Upper lobe of right lung (tissue), 1 donor: ENCODE results near the gene SCCPDH. TPM values are rescaled to one million over a fixed set of nuclear protein-coding genes. Genes with fewer than 3 reads are reported as not detected.

Experiments used
- ATAC-seq: fragments of 200-7000 bp; cut with Tn5 transposase; one replicate; pipeline ENCODE4 v1.9.1; 2020; ENCODE audit warnings: mild to moderate bottlenecking, moderate library complexity
- DNase-seq: peaks from one replicate; pipeline ENCODE4 v3.0.0-alpha.2; 2020
- H3K27ac ChIP-seq: fragments of 200-600 bp; one replicate; pipeline ENCODE4 v1.8.0; 2022
- H3K27me3 ChIP-seq: fragments of 200-600 bp; one replicate; pipeline ENCODE4 v1.8.0; 2022; ENCODE audit warnings: mild to moderate bottlenecking
- H3K36me3 ChIP-seq: fragments of 200-600 bp; one replicate; pipeline ENCODE4 v1.8.0; 2022
- H3K4me1 ChIP-seq: fragments of 200-600 bp; one replicate; pipeline ENCODE4 v1.8.0; 2022
- H3K4me3 ChIP-seq: fragments of 200-600 bp; one replicate; pipeline ENCODE4 v1.8.0; 2022; ENCODE audit warnings: mild to moderate bottlenecking
- H3K9me3 ChIP-seq: fragments of 200-600 bp; one replicate; pipeline ENCODE4 v1.8.0; 2022
- intact Hi-C: fragments of 100-400 bp; cut with DNase I; formaldehyde crosslinking; loops from one replicate; pipeline ENCODE4 v1.11.0; 2022
- long read RNA-seq: library from polyadenylated mRNA; unstranded; transcript quantifications from one replicate; pipeline ENCODE4 v2.0.0, GENCODE V29; 2021
- total RNA-seq: library from RNA; stranded (reverse); fragmentation: NEBNext Ultra II Directional; extraction: Animal tissue kit (Norgen Biotek cat#: 25700); gene quantifications from one replicate; pipeline ENCODE4 v1.2.1, GENCODE V29; 2021
- TF ChIP-seq, protein P1 (sequence below): fragments of 200-600 bp; IDR thresholded peaks from one replicate; pipeline ENCODE4 v1.8.0; 2022; ENCODE audit warnings: antibody characterized with exemption
- donor health status: DM: no; HTN: yes; CAD: no; lungs with severe emphysema.

The SCCPDH gene, protein sequence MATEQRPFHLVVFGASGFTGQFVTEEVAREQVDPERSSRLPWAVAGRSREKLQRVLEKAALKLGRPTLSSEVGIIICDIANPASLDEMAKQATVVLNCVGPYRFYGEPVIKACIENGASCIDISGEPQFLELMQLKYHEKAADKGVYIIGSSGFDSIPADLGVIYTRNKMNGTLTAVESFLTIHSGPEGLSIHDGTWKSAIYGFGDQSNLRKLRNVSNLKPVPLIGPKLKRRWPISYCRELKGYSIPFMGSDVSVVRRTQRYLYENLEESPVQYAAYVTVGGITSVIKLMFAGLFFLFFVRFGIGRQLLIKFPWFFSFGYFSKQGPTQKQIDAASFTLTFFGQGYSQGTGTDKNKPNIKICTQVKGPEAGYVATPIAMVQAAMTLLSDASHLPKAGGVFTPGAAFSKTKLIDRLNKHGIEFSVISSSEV
- 23.4 TPM for total RNA-seq
- long read RNA-seq, transcript SCCPDH-201 (12 exons, 2,503 nt), result major isoform, 69 of 74 reads
- long read RNA-seq, partial matches to known transcripts, result 0 of 74 reads
- long read RNA-seq, other reads (novel, unspliced or antisense), result 5 of 74 reads

DNA sequence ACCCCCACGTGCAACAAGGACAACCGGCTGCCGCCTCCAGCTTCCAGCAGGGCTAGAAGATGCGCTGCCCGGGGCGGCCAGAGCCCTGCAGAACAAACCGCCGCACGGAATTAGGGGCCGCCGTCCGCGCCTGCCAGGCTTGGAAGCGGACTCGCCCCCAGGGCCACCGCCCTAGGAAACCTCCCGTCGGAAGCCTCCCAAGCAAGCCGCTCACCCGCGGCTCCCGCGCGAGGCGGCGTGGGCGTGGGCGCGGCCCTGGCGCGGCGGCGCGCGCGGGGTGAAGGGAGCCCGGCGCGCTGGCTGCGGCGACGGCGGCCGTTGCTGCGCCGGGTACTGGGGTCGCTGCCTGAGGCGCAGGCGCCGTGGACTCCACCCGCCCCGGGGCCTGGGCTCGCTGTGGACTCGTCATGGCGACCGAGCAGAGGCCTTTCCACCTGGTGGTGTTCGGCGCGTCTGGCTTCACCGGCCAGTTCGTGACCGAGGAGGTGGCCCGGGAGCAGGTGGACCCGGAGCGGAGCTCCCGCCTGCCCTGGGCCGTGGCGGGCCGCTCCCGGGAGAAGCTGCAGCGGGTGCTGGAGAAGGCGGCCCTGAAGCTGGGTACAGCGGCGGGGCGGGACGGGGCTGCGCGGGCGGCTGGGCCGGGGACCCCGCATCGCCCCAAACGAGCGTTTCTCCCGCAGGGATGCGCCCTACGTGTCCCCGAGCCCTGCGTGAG, at the start of gene SCCPDH:
TSS of gene SCCPDH (plus strand) at position 394 of the 715 bp plus-strand sequence. CDS start at position 408, 14 bp downstream.
- Histone ChIP-seq H3K27ac (peak within 1 kb of the TSS; percentile 83), H3K4me1 (peaks cover 13% of the 10 kb centered on the region), H3K27me3 (no peaks in the 10 kb centered on the region), H3K4me3 (peak within 1 kb of the TSS; percentile 91), H3K9me3 (no peaks in the 10 kb centered on the region), H3K36me3 (peaks cover 13% of the 10 kb centered on the region)
- TF ChIP-seq, protein P1, sequence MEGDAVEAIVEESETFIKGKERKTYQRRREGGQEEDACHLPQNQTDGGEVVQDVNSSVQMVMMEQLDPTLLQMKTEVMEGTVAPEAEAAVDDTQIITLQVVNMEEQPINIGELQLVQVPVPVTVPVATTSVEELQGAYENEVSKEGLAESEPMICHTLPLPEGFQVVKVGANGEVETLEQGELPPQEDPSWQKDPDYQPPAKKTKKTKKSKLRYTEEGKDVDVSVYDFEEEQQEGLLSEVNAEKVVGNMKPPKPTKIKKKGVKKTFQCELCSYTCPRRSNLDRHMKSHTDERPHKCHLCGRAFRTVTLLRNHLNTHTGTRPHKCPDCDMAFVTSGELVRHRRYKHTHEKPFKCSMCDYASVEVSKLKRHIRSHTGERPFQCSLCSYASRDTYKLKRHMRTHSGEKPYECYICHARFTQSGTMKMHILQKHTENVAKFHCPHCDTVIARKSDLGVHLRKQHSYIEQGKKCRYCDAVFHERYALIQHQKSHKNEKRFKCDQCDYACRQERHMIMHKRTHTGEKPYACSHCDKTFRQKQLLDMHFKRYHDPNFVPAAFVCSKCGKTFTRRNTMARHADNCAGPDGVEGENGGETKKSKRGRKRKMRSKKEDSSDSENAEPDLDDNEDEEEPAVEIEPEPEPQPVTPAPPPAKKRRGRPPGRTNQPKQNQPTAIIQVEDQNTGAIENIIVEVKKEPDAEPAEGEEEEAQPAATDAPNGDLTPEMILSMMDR, result no peak
- DNase-seq (peak; percentile 91), ATAC-seq (peak; percentile 97)
- intact Hi-C loops, result no loop called here

DNA sequence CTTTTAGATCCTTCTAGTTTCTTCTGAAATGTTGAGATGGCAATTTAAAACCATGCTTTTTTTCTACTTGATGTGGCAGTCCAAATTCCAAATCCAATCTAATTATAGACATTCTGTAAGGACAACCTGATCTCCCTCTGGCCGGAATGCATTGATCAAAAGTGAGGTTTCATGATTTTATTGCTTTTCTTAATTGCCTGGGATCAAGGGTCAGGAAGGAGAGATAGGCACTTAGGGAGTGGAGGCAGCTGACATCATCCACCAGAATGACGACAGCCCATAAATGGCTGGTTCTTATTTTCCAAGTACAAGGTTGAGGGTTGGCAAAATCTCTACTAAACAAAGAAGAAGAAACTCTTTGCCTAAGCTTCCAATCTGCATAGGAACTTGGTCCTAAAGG, 46.4 kb upstream of the SCCPDH start:
- intact Hi-C loops, result no loop called here
- H3K27me3 ChIP-seq, result no peaks in the 10 kb centered on the region
- no peaks in the 10 kb centered on the region for H3K9me3 ChIP-seq
- H3K27ac ChIP-seq, result no peak overlapping the region
- no peaks in the 10 kb centered on the region for H3K4me1 ChIP-seq
- no peaks in the 10 kb centered on the region for H3K36me3 ChIP-seq
- no peak overlapping the region for H3K4me3 ChIP-seq
- DNase-seq (no peak), ATAC-seq (no peak)
- TF ChIP-seq, protein P1, result no peak

DNA sequence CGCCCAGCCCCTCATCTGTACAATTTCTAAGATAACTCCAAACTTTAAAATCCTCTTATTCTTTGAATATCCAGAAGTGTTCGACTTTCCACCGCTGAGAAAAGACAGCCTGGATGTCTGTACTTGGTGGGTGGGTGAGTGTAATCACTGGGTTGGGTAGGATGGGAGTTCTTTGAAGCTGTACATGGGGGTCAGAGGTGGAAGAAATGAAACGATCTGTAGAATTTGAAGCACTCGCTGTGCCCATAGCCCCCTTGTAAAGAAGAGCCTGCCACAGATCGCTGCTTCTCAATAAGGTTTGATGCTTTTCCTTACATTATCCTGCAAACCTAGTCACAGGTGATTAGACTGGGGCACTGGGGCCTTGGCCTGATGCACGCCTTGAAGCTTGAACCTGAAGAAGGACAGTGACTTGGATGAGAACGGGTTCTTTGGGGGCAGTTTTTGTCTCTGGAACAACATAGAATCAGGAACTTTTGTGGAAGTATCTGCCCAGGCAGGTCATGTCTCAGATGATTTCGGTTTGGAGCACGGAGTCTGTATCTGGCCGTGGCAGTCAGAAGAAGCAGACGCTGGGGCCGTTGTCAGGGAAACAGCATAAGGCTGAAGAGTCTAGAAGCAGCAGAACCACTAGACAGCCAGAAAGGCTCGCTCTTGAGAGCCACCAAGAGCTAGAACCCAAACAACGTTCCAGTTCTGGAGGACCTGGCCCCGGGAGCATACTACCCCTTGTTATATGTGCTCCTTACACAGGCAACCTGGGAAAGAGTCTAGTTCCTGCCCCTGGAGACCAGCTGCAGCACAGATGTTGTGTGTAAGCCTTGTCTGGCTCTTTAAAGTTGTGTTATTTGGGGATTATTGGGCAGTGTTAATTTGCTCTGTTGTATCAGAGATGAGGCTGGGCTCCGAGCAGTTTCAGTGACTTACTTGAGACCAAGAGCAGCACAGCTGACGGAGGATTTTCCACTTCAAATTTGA, 45.1 kb upstream of the SCCPDH start:
- DNase-seq (no peak), ATAC-seq (peak; percentile 55)
- Histone ChIP-seq H3K27ac (no peak overlapping the region), H3K4me3 (no peak overlapping the region), H3K27me3 (no peaks in the 10 kb centered on the region), H3K4me1 (no peaks in the 10 kb centered on the region), H3K9me3 (no peaks in the 10 kb centered on the region), H3K36me3 (no peaks in the 10 kb centered on the region)
- intact Hi-C loops, result no loop called here
- TF ChIP-seq, protein P1, result no peak

DNA sequence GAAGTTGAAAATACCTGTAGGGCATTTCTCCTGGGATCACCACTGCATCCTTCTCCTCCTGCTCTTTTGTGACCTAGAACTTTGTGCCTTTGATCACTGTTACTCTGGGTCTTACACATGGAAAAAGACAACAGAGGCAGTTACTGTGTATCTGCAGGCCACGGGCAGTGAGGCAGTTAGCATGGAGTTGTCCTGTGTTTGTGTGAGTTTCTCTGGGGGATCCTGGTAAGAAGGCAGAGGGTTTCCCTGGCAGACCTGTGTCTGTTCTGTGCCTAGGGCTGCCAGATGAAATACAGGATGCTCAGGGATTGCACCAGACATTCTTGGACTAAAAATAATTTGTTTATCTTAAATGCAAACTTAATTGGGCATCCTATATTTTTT, 44.4 kb upstream of the SCCPDH start:
- intact Hi-C loops, result no loop called here
- H3K36me3 ChIP-seq, result no peaks in the 10 kb centered on the region
- H3K27ac ChIP-seq, result no peak overlapping the region
- no peaks in the 10 kb centered on the region for H3K27me3 ChIP-seq
- no peaks in the 10 kb centered on the region for H3K9me3 ChIP-seq
- TF ChIP-seq, protein P1, result no peak
- ATAC-seq (no peak), DNase-seq (no peak)
- no peak overlapping the region for H3K4me3 ChIP-seq
- H3K4me1 ChIP-seq, result no peaks in the 10 kb centered on the region

DNA sequence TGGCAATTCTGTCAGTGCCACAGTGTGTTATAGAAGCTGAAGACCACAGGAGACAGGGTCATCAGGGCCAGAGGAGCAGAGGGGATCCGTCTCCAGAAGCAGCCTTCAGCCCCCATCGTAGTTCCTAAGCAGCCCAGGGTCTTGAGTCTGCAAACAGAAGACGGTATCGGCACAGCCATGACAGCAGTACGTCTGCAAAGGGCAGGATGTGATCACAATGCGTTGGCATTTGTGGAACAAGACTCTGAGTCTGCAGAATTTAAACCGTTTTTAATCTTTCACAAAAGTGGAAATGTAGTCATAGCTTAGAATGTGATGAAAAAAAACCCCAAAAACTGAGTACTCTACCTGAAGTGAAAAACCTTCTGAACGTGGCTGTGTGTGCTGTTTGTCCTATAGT, 44.0 kb upstream of the SCCPDH start:
- no peak overlapping the region for H3K27ac ChIP-seq
- DNase-seq (no peak), ATAC-seq (no peak)
- intact Hi-C loops, result no loop called here
- no peak overlapping the region for H3K4me3 ChIP-seq
- no peaks in the 10 kb centered on the region for H3K27me3 ChIP-seq
- no peaks in the 10 kb centered on the region for H3K4me1 ChIP-seq
- no peaks in the 10 kb centered on the region for H3K9me3 ChIP-seq
- TF ChIP-seq, protein P1, result no peak
- H3K36me3 ChIP-seq, result no peaks in the 10 kb centered on the region
